Activated CD4-positive, alpha-beta T cell treated with anti-CD3 and anti-CD28 coated beads, Interleukin-2, amount 50 U/mL, for 4 hours (primary cell): ENCODE results near the gene CNNM1.

Source experiments
- DNase-seq, 2 experiments: peaks; one replicate each; pipeline ENCODE4 v3.0.0-alpha.2; 2020

Gene CNNM1

GRCh38 chr10:99374972-99375371, 45.8 kb downstream of the CNNM1 start:
- no peak for DNase-seq

- DNase-seq, result no peak
These were observed 46.3 kb downstream of the CNNM1 start for GRCh38 chr10:99375426-99375825.

DNA sequence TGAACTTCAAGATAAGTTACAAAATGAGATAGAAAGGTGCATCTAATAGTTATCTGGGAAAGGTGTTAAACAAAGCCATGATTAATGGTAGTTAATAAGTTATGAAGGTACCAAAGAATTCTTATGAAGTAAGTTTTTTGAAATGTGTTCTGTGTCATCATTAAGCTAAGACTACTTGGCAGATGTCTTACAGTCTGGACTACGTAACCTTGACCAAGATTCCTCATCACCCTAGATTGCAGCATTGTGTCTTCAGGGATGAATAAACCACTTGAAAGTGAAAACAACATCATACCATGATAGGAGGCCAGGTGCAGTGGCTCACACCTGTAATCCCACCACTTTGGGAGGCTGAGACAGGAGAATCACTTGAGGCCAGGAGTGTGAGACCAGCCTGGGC, 53.0 kb downstream of the CNNM1 start:
- no peak for DNase-seq

DNA sequence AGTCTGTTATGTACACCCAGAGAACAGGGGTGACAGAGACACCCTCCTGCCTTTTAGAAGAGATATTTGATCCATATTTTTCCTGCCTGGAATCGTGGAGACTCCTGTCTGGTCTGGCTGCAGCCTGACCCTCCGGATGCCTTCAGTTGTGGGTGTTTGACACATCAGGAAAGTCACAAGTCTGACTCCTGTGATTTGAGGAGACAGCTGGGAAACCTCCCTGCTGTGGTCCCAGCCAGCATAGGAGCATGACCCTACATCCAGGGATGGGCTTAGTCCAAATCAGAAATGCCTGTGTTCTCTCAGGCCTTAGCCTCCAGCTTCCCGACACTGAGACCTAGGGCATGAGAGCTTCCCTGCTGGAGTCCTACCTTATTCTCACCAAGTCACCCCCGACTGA, 57.9 kb downstream of the CNNM1 start:
- DNase-seq, result no peak

GRCh38 chr10:99387541-99387940, 58.4 kb downstream of the CNNM1 start:
- DNase-seq, result no peak

GRCh38 chr10:99389729-99390480, 60.7 kb downstream of the CNNM1 start:
- no peak for DNase-seq

GRCh38 chr10:99391346-99391745, 62.2 kb downstream of the CNNM1 start:
- no peak for DNase-seq

DNA sequence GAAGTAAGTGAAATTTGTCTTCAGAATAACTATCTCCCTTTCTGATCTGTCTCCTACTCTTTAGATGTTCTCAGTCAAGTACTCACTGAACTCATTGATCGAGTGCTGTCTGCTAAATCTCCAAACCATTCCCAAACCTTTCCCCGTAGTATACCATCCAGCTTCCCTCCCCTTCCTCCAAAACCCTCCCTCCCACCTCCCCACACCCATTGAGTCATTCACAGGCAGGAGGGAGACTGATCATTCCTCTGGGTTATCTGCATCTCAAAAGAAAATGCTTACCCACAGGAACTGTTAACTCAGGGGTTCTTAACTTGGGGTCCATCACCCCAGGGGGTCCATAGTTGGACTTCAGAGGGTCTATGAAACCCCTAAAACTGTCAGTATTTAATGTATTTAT, 63.9 kb downstream of the CNNM1 start:
- no peak for DNase-seq

- DNase-seq, result no peak
These were observed 64.5 kb downstream of the CNNM1 start for GRCh38 chr10:99393683-99394082.

- DNase-seq, result no peak
These were observed 65.1 kb downstream of the CNNM1 start for GRCh38 chr10:99394256-99394655.

DNA sequence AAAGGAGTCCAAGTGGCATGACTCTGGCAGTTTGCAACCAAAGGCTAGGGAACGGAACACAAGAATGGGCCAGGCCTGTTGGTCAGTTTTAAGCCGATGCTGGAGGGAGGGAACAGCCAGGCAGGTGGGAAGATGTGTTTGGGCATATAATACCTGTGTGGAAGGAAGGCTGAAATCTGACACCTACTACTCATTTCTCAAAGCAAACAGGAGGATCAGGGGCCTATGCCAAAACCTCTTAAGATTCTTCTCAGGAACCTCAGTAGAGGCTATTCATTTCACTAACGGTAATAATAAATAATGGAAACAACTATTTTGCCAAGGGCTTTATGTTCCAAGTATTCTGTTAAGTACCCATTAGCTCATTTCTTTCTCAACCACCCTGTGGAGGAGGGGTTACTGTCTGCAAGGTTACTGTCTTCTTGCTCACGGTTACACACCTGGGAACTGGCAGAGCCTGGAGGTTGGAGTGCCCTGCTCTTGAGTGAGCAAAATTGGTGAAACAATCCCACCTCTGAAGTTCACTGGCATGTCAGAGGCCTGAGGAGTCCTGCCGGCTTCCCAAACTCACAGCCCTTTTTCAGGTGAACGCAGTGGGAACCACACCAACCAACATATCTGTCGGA, 65.7 kb downstream of the CNNM1 start:
- no peak for DNase-seq

DNA sequence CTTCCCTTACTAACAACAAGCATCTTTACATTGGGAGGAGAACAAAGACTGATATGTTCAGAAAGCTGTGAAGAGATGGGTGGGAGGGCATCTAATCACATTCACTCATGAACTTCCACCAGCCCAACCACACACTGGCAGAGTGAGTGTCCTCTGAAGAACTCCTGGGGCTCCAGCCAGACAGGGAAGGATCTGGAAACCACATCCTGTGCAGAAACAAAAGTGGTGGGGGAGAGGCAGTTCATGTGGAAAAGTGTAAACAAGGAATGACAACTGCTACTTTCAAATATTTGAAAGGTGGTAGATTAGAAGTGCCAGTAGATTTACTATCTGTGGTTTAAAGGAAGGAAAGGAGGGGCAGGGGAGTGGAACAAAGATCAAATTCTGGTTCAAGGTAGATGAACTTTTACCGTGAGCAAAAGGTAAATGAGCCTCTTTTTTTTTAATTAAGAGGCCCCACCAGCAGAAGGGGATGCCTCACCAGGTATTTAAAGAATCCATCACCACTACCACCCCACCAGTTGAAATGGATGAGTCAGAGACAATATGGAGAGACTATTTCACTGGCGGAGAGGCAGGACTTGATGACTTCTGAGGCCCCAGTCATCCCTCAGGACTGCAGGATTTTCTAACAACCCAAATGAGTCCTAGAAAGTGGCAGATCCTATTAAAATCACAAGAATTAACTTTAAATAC, 66.7 kb downstream of the CNNM1 start:
- no peak for DNase-seq

- no peak for DNase-seq
These were observed 67.3 kb downstream of the CNNM1 start for GRCh38 chr10:99396471-99396870.

DNA sequence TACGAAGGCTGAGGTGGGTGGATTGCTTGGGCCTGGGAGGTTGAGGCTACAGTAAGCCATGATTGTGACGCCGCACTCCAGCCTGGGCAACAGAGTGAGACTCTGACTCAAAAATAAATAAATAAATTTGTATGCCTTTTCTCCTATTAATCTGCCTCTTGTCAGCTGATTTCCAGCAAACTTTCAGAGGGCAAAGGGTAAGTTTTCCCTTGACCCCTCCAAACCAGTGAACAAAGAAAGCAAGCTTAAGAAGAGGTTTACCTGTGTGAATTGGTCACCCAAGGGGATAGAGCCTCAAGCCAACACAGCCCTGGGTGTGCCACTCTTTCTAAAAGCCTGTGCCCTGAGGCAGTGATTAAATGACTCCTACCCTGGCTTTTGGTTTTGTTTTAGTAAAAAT, 70.5 kb downstream of the CNNM1 start:
- no peak for DNase-seq

DNA sequence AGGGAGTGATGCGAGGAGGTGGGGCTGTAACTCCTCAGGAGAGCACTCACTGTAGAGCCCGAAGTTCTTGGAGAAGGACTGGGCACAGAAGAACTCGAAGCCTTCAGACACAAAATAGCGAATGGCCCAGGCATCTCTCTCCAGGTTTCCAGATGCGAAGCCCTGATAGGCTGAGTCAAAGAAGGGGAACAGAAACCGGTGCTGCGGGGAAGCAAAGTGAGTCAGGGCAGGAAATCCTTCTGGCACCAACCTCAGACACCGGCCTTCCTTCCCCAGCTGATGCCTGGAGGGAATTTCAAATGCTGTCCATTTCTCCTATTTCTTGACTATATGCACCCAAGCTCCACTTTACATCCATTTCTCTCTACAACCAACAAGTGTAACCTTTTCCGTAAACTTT, 74.5 kb downstream of the CNNM1 start:
- no peak for DNase-seq

GRCh38 chr10:99406149-99406548, 77.0 kb downstream of the CNNM1 start:
- DNase-seq, result no peak

GRCh38 chr10:99410146-99410545, 81.0 kb downstream of the CNNM1 start:
- no peak for DNase-seq

- no peak for DNase-seq
These were observed 81.7 kb downstream of the CNNM1 start for GRCh38 chr10:99410876-99411275.

GRCh38 chr10:99411546-99411945, 82.4 kb downstream of the CNNM1 start:
- no peak for DNase-seq

DNA sequence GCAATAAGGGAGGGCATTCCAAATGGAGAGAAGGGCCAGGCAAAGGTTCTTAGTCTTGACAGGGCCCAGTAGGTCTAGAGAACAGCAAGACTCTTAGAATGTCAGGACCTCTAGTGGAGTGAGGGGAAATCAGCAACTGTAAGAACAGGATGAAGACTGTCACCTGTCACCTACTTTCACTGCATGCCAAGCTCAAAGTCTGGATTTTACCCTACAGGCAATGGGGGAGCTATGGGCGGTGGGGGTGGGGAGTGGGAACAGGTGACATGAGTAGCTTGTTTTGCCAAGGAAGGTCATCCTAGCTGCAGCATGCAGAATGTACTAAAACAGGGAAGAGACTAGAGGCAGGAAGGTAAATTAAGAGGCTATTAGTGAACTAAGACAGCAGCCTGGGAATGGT, 82.9 kb downstream of the CNNM1 start:
- no peak for DNase-seq

DNA sequence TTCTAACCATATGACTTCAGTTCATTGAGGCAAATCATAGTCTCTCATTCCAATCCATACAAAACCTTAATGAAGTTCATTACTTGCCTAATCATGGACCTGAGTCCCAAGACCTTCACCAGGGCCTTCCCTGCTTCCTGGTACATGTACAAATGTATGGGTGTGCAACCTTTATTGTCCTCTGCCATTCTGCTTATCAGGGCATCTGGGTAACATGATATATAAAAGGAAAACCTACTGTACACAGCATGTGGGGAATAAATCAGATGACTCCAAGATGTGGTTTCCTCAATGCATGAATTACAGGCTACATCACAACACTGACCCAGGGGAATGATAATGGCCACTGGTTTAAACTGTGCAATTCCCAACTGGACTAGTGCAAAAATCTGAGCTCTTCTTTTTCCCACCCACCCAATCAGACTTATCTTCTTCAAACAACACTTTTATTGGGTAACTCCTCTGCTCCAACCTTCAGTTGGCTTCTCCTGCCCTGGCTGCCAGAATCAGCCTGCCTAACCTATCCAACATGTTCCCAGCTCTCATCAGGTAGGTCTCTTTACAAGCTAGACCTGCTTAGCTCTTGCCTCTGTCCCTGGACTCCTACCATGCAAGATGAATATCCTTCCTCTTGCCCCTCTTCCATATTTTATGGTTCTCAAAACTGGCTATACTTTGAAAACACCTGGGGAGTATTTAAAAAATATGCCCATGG, 89.9 kb downstream of the CNNM1 start:
- no peak for DNase-seq

- DNase-seq, result no peak
These were observed 90.5 kb downstream of the CNNM1 start for GRCh38 chr10:99419688-99420087.

- no peak for DNase-seq
These were observed 92.1 kb downstream of the CNNM1 start for GRCh38 chr10:99421233-99421739.
